WI38 (cell line): ENCODE measurements around the gene PDPK1.
A peak's percentile ranks its signal among the peaks of the same experiment; 100 is the strongest.
"Not testable (repeated sequence)": the region's sequence is repeated elsewhere in the genome, so short reads cannot be mapped to it uniquely, and the experiment has no call there.

Experiments
- H3K4me3 ChIP-seq: 2 replicates; pipeline ENCODE4 v1.5.1; 2011; ENCODE audit warnings: low read depth, mild to moderate bottlenecking, control low read depth, low read length
- TF ChIP-seq, protein P1 (sequence below): IDR thresholded peaks from 2 replicates; pipeline ENCODE4 v1.5.1; 2012; ENCODE audit warnings: low read depth, mild to moderate bottlenecking, control low read depth, low read length

Gene PDPK1

DNA sequence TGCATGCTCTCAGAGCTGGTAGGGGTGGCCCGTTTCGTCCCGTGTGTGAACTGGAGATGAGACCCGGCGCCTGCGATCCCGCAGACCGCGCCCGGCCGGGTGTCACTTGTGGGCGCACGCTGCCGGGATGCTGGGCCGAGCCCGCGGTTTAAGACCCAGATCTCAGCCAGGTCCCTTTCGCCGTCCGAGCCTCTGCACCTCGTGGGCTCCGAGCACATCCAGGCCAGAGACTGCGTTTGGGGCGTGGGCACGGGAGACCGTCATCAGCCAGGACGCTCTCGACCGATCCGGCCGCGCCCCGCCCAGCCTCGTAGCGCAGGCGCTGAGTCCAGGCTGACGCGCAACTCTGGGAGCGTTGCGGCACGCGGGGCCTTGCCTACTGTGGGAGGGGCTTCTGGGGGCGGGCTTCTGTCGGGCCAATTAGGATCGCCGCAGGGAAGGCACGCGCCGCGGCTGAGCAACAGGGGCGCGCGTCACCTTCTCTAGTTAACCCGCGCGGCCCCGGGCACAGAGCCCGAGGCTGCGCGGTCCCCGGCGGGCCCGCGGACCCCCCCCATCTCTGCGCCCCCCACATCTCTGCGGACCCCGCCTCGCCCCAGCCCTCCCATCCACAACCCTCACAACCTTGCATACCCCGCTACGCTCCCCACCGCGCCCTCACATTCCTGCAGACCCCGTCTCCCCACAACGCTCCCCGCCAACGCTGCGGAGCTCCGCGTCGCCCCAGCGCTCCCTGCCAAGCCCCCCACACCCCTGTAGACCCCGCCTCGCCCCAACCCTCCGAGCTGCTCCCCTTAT is 5.9 kb upstream of the PDPK1 start:
- TF ChIP-seq, protein P1, sequence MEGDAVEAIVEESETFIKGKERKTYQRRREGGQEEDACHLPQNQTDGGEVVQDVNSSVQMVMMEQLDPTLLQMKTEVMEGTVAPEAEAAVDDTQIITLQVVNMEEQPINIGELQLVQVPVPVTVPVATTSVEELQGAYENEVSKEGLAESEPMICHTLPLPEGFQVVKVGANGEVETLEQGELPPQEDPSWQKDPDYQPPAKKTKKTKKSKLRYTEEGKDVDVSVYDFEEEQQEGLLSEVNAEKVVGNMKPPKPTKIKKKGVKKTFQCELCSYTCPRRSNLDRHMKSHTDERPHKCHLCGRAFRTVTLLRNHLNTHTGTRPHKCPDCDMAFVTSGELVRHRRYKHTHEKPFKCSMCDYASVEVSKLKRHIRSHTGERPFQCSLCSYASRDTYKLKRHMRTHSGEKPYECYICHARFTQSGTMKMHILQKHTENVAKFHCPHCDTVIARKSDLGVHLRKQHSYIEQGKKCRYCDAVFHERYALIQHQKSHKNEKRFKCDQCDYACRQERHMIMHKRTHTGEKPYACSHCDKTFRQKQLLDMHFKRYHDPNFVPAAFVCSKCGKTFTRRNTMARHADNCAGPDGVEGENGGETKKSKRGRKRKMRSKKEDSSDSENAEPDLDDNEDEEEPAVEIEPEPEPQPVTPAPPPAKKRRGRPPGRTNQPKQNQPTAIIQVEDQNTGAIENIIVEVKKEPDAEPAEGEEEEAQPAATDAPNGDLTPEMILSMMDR: no peak
- H3K4me3 ChIP-seq: peak overlapping the region; percentile 56

DNA sequence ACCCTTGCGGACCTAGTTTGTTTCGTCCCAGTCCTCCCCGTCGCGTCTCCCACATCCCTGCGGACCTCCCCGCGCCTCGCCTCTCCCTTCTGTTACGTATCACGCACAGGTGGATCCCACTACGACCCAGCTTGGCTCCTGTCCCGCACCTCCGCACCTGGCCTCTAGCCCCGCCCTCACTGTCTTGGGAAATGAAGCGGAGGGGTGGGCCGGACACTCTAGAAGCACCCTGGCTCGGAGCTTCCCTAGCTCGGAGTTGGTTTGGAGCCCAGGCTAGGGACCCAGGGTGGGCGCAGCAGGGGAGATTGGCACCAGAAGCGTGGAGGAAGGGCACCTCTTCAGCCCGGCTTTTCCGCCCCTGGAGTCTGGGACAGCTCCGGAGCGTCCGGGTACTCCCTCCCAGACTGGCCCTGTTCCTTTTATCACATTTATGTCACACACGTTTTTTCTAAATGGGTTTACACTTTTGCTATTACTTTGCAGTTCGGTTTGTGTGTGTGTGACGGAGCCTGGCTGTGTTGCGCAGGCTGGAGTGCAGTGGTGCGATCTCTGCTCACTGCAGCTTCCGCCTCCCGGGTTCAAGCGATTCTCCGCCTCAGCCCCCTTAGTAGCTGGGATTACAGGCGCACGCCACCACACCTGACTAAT is 5.2 kb upstream of the PDPK1 start:
- TF ChIP-seq, protein P1: no peak
- peak overlapping the region; percentile 56 for H3K4me3 ChIP-seq

DNA sequence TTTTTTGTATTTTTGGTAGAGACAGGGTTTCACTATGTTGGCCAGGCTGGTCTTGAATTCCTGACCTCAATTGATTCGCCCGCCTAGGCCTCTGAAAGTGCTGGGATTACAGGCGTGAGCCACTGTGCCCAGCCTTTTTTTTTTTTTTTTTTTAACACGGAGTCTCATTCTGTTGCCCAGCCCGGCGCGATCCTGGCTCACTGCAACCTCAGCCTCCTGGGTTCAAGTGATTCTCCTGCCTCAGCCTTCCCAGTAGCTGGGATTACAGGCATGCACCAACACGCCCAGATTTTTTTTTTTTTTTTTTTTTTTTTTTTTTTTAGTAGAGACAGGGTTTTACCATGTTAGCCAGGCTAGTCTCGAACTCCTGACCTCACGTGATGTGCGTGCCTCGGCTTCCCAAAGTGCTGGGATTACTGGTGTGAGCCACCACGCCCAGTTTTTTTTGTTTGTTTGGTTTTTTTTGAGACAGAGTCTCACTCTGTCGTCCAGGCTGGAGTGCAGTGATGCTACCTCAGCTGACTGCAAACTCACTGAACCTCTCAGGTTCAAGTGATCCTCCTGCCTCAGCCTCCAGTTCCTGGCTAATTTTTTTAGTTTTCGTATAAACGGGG is 4.6 kb upstream of the PDPK1 start:
- not testable (repeated sequence) for H3K4me3 ChIP-seq

DNA sequence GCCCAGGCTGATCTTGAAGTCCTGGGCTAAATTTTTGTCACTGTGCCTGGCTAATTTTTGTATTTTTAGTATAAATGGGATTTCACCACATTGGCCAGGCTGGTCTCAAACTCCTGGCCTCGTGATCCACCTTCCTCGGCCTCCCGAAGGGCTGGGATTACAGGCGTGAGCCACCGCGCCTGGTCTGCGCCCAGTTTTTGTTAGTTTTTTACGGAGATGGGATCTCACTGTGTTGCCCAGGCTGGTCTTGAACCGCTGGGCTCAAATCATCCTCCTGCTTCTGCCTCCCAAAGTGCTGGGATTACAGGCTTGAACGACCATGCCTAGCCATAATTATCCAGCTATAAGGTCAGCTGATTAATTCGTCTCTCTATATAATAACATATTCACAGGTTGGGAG is 3.9 kb upstream of the PDPK1 start:
- TF ChIP-seq, protein P1: no peak
- no peak overlapping the region for H3K4me3 ChIP-seq

DNA sequence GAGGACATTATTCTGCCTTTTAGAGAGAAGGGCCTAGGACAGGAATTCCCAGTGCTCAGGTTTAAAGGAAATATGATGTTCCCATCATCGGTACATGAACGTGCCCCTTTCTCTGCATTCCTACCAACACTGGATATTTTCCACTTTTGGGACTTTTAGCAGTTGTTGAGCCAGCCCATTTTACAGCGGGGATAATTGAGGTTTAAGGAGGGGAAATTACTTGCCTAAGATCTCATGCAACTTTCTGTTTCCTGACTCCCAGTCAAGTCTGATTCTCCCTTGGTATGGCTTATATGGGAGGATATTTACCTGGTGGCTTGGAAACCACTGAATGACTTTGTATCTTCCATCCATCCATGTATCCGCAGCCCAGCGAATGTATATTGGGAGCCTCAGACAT is 3.5 kb upstream of the PDPK1 start:
- not testable (repeated sequence) for H3K4me3 ChIP-seq

DNA sequence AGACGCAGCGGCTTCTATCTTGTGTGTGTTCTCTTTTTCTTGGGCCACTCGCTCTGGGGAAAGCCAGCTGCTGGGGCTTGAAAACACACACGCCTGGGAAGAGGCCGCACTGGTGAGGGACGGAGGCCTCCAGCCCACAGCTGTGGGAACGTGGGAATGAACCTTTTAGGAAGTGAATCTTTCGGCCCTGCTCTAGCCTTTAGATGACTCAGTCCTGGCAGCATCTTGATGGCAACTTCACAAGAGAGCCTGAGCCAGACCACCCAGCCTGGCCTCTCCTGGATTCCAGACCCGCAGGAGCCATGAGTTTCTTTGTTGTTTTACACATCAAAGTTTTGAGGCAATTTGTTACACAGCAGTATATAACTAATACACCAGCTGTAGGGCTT is 2.2 kb upstream of the PDPK1 start:
- H3K4me3 ChIP-seq: no peak overlapping the region
- TF ChIP-seq, protein P1: no peak

DNA sequence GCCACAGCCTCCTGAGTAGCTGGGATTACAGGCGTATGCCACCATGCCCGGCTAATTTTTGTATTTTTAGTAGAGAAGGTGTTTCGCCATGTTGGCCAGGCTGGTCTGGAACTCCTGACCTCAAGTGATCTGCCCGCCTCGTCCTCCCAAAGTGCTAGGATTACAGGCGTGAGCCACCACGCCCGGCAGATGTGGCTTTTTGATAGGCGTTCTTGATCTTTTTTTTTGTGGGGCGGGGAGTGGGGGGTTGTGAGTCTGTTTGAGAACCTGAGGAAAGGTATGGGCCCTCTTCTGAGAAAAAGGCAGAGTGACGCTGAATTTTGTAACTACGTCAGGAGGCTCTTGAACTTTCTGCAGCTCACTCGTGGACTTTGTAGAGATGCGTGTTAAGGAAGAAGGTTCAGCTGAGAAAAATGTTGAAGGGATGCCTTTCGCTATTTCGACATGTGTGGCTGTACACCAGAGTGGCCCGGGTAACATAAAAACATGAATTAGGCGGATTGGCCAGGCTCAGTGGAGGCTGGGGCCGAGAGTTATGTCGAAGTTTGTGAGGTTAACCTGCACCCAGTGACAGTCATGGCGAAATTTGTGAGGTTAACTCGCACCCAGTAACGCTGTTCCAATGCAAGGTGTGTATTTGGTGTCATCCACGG is 1.5 kb downstream of the PDPK1 start:
- peak overlapping the region; percentile 63 for H3K4me3 ChIP-seq

DNA sequence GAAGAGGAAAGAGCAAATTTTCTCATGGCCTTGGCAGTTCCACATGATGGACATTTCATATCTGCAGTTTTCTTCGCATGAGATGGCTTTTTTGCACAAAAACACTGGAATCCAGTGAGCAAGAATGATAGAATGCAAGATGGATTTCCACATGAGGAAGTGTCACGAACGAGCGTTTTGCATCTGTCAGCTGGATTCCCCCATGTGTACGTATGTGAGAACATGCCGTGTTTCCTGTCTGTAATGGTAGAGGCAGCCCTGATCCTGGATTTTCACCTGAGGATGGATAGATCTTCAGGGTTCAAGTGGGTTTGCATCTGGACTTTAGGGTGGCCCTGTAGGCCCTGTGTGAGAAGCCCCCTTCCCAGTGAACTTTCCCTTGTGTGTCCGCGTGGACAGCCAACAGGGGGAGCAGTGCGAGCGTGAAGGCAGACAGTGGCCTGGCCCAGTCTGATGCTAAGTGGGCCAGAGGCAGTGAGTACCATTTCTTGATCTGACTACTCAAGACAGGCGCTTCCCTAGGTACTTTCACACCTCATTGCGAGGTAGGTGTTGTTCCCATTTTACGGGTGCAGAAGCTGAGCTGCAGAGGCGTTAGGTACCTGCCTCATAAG is 2.1 kb downstream of the PDPK1 start:
- TF ChIP-seq, protein P1: peak; percentile 26
- H3K4me3 ChIP-seq: not testable (repeated sequence)

DNA sequence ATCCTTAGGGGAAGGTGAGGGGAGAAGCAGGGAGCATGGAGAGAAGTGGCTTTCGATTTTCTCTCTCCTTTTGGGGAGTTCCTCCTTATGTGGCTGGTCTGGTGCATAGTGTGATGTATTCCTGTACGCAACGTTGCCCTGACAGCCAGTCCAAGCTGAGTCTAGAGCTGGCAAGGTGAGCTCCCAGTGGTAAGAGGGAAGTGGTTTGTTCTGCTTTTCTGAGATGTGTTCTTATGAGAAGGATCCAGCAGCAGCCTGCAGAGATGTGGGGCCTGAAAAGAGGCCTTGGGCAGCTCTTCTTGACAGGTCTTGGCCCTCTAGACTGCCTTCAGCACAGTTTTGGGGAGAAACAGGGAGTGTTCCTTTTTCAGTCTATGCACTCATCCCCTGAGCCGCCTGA is 3.1 kb downstream of the PDPK1 start:
- not testable (repeated sequence) for H3K4me3 ChIP-seq

DNA sequence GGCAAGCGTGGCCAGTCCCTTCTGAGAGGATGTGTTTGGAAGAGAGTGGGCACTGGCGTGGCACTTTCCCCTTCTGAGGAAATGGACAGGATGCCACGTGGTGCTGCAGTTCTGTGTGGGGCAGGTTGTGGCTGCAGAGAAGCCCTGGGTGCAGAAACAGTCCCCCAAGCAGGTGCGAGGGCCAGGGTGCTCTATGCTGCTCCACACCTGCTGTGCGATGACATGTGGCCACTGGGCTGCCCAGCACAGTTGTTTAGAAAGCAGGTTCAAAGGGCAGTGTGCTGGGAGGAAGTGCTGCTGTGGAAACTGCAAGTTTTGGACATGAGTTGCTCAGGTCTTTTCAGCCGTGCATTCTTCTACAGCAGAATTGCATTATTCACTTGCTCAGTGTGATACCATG is 3.6 kb downstream of the PDPK1 start:
- H3K4me3 ChIP-seq: not testable (repeated sequence)

DNA sequence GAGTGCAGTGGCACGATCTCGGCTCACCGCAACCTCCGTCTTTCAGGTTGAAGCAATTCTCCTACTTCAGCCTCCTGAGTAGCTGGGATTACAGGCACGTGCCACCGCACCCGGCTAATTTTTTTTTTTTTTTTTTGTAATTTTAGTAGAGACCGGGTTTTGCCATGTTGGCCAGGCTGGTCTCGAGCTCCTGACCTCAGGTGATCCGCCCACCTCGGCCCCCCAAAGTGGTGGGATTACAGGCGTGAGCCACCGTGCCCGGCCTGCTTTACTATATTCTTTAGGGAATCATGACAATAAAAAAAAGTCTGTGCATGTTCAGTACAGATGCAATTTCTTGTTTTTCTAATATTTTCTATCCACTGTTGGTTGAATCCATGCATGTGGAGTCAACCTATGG is 6.0 kb downstream of the PDPK1 start:
- H3K4me3 ChIP-seq: not testable (repeated sequence)

DNA sequence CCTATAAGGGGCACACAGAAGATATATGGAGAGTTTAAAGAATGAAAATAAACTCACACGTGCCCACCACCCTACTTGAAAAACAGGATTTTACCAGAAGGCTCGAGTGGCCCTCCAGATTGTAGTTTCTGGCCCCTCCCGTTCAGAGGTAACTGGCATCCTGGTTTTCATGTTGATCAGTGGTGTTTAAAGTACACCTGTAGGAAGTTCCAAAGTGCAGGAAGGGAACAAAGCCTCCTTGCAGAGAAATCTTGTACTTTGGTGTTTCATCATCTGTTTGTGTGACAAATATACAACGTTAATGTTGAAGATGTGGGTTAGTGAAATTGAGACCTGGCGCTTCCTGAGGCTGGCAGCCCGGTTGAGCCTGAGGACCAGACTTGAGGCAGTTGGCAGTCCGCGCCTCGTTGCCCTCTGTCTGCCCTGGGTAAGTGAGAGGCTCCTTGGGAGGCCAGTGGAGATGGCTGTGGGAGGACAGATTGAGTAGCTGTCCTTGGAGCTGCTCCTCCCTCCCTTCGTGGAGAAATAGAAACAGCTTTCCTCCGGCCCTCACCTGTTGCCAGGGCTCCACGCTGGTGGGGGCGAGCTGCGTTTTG is 12.6 kb downstream of the PDPK1 start:
- not testable (repeated sequence) for H3K4me3 ChIP-seq
